Activated naive CD8-positive, alpha-beta T cell treated with anti-CD3 and anti-CD28 coated beads, Interleukin-2, amount 50 U/mL, for 16 hours (primary cell): ENCODE measurements around the gene WNT8A.

Experiments used
- DNase-seq: peaks from one replicate; pipeline ENCODE4 v3.0.0-alpha.2; 2020; ENCODE audit warnings: low read depth, low spot score

The WNT8A gene

DNA sequence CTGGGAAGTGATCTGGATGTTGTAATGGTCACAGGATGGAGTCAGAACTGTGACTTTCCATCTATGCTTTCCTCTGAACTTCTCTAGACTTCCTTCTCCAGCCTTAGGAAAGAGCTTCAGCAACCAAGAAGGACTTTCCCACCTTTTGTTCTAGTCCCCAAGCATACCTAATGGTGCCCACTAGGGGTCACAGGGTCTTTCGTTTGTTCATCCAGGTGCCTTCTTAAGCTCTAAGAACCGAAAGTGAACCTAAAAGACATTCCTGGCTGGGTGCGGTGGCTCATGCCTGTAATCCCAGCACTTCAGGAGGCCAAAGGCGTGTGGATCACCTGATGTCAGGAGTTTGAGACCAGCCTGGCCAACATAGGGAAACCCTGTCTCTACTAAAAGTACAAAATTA is 1.8 kb upstream of the WNT8A start:
- no peak for DNase-seq

DNA sequence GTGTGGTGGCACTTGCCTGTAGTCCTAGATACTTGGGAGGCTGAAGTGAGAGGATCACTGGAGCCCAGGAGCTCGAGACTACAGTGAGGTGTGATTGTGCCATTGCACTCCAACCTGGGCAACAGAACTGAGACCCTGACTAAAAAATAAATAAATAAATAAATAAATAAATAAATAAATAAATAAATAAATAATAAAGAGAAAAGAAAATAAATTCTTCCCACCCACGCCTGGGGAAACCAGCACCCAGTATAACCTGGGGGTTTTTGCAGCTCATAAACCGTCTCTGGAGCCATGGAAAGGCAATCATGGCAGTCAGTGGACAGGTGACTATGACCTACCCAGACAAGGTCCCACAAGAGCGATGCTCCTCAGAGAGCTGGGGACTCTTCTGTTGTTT is 7.9 kb downstream of the WNT8A start:
- no peak for DNase-seq

GRCh38 chr5:138092301-138092700 is 8.5 kb downstream of the WNT8A start:
- no peak for DNase-seq

DNA sequence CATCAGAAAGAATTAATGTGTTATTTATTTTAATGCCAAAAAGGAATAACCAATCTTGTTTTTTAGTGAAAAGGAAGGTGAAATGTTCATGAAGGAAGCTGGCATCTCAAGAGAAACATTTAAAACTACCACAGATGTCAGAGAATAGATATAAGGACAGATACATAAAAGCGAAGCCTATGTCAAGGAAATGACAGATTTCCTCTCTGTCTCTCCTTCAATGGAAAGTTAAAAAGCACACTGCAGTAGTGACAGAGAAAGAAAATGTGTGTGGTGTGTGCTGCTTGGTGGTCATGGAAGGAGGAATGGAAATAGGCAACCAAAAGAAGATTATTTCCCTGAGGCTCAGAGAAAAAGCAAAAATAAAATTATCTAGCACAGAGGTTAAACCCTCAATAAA is 9.2 kb downstream of the WNT8A start:
- no peak for DNase-seq

DNA sequence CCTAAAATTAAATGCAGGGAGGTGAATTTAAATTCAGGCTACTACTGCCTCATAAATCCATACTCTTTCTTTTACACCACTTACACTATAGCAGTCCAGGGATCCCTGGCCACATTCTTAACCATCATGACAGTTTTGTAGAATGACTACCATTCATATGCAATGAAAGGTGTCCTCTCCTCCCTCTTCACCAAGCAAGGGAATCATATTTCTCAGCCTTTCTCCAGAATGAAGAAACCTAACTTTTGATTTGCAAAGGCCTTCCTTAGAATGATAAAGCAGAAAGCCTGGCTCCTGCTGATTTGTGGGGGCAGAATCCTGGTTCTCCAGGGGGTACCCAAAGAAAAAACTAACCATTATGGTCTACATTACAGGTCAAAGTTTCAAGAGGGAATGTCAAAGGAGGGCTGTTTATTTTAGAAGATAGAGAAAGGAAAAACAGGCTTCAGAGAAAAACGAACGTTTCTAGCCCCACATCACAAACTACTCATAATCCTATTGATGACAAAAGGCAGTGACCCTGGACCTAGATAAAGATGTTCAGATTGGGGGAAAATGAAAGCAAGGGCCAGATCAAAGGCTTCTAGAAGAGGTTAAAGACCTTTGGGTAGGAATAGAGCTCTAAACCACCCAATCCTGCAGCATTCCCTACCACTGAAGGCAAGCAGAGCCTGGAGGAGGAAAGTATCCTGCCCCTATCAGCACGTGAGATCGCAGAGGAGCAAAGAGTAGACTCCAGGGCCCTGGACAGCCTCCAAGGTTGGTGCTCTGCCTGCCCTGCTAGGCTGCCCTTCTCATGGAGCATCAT is 11.5 kb downstream of the WNT8A start:
- no peak for DNase-seq

DNA sequence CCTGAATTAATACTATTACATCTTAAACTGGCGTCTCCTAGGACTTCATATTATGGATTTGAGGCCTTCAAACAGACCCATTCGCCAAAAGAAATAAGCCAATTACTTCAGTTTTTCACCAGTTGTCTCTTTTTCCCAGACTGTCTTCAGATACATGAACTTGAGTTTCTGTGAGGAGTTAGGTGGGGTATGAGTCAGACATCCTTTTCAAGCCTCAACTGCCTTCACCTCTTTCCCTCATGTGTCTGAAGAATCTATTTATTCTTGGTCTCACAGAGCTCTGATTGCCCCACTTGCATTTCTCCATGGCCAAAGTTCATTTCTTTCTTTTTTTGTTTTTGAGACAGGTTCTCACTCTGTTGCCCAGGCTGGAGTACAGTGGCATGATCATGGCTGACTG is 12.5 kb downstream of the WNT8A start:
- no peak for DNase-seq

DNA sequence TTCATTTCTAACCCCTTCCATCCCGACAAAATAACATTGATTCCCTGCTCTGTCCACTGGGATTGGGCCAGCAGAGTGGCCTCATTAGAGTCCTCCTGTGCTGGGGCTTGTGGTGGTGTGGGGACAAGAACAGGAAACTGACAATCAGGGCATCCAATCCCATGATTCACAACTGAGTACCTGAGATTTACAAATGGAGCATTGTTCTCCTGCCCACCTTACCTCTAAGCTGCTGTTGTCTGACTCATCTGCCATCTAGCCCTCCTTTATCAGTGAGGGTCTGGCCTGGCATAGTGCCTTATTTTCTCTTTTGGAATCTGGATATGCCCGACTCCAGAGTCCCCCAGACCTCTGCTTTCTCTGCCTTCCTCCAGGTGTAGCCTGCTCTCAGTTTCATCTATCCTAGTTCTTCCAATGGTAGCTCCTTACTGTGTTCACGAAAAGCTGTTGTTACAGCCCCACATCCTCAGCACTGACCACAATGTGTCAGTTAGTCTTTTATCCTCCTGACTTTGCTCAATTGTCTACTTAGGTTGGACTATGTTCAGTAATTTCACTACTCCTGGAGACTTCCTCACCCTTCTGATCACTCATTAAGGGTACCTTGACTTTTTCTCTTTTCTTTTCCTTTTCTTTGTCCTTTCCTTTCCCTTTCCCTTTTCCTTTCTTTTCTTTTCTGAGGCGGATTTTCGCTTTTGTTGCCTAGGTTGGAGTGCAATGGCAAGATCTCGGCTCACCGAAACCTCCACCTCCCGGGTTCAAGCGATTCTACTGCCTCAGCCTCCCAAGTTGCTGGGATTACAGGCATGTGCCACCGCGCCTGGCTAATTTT is 13.4 kb downstream of the WNT8A start:
- no peak for DNase-seq

- no peak for DNase-seq
Observed at GRCh38 chr5:138102454-138103318, 18.9 kb downstream of the WNT8A start.

DNA sequence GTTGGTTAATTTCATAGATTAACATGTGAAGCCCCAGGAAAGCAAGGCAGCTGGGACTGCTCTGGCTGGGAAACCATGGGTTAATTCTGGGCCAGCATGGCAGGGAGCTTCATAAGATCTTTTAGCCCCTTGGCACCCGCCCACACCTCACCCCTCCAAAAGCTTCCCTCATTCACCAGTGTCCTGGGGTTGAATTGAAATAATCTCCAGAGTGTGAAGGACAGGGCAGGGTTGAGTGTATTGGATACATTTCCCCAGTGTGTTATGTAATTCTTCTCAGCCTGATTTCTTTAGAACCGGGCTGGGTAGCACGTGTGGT is 19.4 kb downstream of the WNT8A start:
- no peak for DNase-seq

DNA sequence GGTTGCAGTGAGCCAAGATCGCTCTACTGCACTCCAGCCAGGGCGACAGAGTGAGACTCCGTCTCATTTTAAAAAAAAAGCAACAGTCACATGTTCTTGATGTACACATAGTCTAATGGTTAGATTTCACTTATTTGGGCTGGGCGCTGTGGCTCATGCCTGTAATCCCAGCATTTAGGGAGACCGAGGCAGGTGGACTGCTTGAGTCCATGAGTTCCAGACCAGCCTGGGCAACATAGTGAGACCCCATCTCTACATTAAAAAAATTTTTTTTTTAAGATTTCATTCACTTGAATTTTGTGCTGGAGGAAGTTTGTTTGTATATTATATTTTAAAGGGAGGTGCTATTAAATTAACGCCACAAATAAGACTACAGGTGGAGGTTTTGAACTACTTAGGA is 21.9 kb downstream of the WNT8A start:
- DNase-seq = no peak

DNA sequence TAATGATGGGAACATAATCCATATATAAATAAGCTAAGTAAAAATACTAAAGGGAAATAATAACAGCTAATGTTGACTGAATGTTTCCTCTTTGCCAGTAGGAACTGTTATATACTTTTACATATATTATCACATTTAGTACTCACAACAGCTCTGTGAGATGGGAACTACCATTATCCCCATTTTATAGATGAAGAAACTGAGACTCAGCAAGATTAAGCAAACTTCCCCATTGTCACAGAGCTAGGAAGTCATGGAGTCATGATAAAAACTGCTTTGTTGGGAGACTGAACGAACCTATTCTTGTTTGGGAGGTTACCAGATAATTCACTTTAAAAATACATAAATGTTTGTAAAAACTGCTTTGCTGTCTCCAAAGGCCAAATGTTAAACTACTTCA is 23.4 kb downstream of the WNT8A start:
- DNase-seq = no peak

DNA sequence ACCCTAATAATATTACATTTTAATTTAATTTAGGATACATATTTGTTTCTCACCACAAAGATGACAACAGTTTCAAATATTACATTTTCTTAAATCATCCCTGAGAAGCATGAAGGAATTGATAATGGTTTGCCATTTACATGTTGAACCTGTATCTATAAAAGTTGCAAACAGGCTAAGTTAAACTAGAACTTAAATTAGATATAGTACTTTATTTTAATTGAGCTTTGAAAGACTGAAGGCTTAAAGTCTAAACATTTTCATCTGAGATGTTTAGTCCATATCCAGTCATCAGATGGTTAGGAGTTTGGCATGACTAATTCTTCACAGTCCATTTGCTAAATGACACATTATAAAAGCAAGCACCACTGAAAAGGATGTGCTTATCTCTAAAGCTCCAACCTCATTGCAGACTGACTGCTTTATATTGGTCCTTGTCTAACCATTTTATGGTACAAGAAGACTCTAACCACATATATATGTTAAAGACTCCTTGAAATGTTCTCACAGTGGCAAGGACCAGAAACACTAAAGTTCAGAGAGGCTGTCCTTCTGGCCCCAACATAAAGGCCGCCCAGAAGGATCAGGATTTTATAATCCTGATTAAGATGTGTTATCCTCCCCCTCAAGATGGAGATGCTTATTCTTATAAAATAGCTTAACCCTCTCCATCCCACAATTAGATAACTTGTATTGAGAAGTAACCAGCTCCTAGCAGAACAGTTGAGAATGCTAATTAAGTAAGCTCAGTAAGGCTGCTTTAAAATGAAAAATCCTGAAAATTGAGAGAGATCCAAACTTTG is 25.8 kb downstream of the WNT8A start:
- no peak for DNase-seq

- DNase-seq = no peak
Observed at GRCh38 chr5:138110266-138110963, 26.6 kb downstream of the WNT8A start.

DNA sequence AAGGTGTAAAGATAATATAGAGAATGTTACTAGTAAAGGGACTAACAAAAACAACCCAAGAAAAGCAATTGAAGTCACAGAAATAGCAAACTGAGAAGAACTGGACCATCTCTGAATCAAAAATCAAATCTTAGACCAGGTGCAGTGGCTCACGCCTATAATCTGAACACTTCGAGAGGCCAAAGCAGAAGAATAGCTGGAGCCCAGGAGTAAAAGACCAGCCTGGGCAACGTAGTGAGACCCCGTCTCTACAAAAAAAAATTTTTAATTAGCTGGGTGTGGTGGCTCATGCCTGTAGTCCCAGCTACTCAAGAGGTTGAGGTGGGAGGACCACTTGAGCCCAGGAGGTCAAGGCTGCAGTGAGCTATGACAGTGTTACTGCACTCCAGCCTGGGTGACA is 27.3 kb downstream of the WNT8A start:
- no peak for DNase-seq

DNA sequence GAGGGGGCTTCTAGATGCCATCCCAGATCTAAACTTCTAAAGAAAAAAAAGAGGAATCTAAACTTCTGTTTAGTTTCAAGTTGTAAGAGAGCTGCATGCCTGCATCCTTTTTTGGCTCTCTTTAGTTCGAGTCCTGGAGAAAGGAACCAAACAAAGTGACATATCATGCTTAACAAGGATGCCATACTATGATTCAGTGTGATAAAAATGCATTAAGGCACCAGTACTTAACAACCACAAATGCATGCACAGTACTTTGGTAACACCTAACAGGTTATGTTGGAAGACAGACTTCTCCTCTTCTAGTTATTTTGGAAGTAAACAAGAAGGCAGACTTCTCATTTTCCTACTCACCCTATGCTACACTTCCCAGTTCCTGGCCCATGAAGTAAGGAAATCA is 28.1 kb downstream of the WNT8A start:
- no peak for DNase-seq

DNA sequence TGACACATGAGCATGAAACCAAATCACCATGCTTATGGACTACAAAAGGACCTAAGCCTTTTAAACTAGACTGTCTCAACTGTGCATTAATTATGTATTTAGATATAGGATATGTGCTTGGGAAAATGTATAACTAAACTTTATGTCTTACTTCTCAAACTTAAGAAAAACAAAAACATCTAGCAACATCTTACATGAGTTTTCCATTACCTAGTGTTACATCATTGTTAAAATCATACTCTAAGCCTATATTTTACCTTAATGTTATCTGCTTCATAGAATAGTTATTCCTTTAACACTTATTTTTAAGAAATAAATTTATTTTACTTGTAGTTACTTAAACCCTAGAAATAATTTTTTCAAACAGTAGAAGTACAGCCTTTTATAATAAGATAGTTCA is 31.4 kb downstream of the WNT8A start:
- no peak for DNase-seq

- no peak for DNase-seq
Observed at GRCh38 chr5:138128334-138128733, 44.5 kb downstream of the WNT8A start.

DNA sequence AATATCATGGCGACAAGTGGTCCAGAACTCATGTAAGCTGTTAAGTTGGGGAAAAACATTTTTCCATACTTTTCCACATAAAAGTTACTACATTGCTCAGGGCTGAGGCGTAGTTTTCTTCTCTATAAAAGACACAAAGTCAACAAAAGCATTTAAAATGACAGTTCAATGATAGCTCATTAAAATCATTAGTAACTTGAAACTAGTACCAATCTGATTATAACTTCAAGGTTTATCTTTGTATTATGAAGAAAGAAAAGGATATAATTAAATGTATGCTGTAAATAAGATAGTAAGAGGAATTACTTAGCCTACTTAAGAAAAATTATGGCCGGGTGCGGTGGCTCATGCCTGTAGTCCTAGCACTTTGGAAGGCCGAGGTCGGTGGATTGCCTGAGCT is 45.5 kb downstream of the WNT8A start:
- DNase-seq = no peak

GRCh38 chr5:138132543-138132942 is 48.7 kb downstream of the WNT8A start:
- no peak for DNase-seq

DNA sequence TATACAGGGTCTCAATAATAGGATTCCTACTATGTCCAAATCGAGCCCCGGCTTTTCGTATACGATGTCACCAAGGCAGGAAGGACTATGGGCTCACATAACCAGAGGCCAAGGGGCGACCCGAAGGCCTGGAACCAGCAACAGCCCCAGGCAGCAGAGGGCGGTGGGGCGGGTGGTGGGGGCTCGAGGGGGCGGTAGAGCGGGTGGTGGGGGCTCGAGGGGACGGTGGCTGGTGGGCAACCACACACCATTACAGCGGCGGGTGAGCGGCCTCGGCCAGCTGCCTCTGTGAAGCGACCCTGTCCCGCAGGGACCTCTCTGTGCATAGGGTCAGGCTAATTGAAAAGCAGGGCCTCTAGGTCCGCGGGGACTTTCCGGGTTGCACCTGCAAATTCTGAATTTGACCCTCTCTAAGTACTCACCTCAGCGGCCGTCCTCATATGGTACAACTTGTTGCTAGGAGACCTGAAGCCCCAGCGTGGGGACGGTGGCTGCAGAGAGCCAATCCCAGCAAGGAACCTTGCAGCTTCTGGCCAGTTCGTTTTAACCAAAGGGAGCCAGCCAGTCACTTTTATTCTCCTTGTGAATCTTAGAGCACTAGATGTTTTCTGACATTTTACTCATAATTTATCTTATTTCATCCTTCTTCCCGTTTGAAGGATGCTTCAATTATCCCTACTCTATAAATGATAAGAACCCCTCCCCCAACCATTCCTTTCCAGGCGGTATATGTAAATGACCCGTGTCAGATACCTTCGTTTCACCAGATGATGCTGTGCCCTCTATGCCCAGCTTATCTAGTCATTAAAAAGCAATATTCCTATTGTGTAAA is 55.3 kb downstream of the WNT8A start, which contains the start of gene NME5:
TSS of gene NME5 (minus strand) at position 480 of the 832 bp plus-strand sequence. CDS start 648 bp downstream, outside the sequence.
- DNase-seq = no peak
